Vagina (tissue), 2 donors: ENCODE results near the gene IZUMO4. TPM values are rescaled to one million over a fixed set of nuclear protein-coding genes. Genes with fewer than 3 reads are reported as not detected.

Source experiments
- DNase-seq, 2 donors: peaks; one replicate each; pipeline ENCODE4 v3.0.0-alpha.2; 2017; ENCODE audit errors: extremely low spot score in 2 of 2
- H3K27ac ChIP-seq: fragments of 200-600 bp; sonication (generic); one replicate; pipeline ENCODE4 v1.5.1; 2019
- H3K27me3 ChIP-seq: fragments of 200-600 bp; sonication (generic); one replicate; pipeline ENCODE4 v1.5.1; 2019
- H3K36me3 ChIP-seq, 2 donors: fragments of 200-600 bp; sonication (generic); one replicate each; pipeline ENCODE4 v1.5.1; 2017 to 2019
- H3K4me1 ChIP-seq: fragments of 200-600 bp; sonication (generic); one replicate; pipeline ENCODE4 v1.5.1; 2019
- H3K4me3 ChIP-seq, 2 donors: fragments of 200-600 bp; sonication (generic); 1 replicate in 1 of 2; 2 replicates in 1 of 2; pipeline ENCODE4 v1.5.1; 2016 to 2019
- H3K9me3 ChIP-seq: fragments of 200-600 bp; sonication (generic); one replicate; pipeline ENCODE4 v1.5.1; 2019
- POLR2A ChIP-seq, 2 donors: fragments of 450-650 bp; IDR thresholded peaks; one replicate each; pipeline ENCODE4 v1.6.1; 2017; ENCODE audit warnings: antibody characterized with exemption in 2 of 2, mild to moderate bottlenecking in 2 of 2, moderate library complexity in 2 of 2
- POLR2AphosphoS5 ChIP-seq, 2 donors: sonication (generic); formaldehyde crosslinking; IDR thresholded peaks; one replicate each; pipeline ENCODE4 v1.9.0; 2017; ENCODE audit warnings: antibody characterized with exemption in 2 of 2, mild to moderate bottlenecking in 2 of 2, low read depth in 1 of 2; ENCODE audit not compliant: insufficient read depth in 1 of 2
- intact Hi-C: fragments of 100-400 bp; cut with DNase I; formaldehyde crosslinking; loops from one replicate; pipeline ENCODE4 v1.15.1; 2023
- total RNA-seq: library from RNA; depleted of rRNA; stranded (reverse); fragments of >200 nt; gene quantifications from one replicate; pipeline ENCODE4 v1.2.3, GENCODE V29; 2016
- TF ChIP-seq, protein P1 (sequence below), 3 experiments: fragments of 450-650 bp in 2 of 3; fragments of 200-600 bp in 1 of 3; sonication (generic) in 1 of 3; IDR thresholded peaks; one replicate each; pipeline ENCODE4 v1.5.1; 2017 to 2019; ENCODE audit warnings: antibody characterized with exemption in 3 of 3, mild to moderate bottlenecking in 2 of 3, moderate library complexity in 2 of 3

Gene IZUMO4
- total RNA-seq, 1 donor from 2014 or later: 7.9 TPM

GRCh38 chr19:2072757-2073551 lies 23.8 kb upstream of the IZUMO4 start:
- no peak for DNase-seq
- Histone ChIP-seq H3K4me3 (no peak overlapping the region), H3K4me1 (peaks cover 19% of the 10 kb centered on the region), H3K36me3 (peaks cover 0 to 63% of the 10 kb centered on the region in 2 donors), H3K27ac (no peak overlapping the region), H3K9me3 (no peaks in the 10 kb centered on the region), H3K27me3 (no peaks in the 10 kb centered on the region)
- TF ChIP-seq, protein P1, sequence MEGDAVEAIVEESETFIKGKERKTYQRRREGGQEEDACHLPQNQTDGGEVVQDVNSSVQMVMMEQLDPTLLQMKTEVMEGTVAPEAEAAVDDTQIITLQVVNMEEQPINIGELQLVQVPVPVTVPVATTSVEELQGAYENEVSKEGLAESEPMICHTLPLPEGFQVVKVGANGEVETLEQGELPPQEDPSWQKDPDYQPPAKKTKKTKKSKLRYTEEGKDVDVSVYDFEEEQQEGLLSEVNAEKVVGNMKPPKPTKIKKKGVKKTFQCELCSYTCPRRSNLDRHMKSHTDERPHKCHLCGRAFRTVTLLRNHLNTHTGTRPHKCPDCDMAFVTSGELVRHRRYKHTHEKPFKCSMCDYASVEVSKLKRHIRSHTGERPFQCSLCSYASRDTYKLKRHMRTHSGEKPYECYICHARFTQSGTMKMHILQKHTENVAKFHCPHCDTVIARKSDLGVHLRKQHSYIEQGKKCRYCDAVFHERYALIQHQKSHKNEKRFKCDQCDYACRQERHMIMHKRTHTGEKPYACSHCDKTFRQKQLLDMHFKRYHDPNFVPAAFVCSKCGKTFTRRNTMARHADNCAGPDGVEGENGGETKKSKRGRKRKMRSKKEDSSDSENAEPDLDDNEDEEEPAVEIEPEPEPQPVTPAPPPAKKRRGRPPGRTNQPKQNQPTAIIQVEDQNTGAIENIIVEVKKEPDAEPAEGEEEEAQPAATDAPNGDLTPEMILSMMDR (IDR thresholded peaks at IDR 0.05): no peak
- TF ChIP-seq POLR2AphosphoS5 (IDR thresholded peaks at IDR 0.05; ENCODE audit: insufficient read depth in 1 of 2, low read depth in 1 of 2) (no peak), POLR2A (IDR thresholded peaks at IDR 0.05) (no peak)
- intact Hi-C loops: loop anchor here (5.0 kb wide), 1 partner anchor 146 kb away; no protein-coding TSS in a partner anchor

DNA sequence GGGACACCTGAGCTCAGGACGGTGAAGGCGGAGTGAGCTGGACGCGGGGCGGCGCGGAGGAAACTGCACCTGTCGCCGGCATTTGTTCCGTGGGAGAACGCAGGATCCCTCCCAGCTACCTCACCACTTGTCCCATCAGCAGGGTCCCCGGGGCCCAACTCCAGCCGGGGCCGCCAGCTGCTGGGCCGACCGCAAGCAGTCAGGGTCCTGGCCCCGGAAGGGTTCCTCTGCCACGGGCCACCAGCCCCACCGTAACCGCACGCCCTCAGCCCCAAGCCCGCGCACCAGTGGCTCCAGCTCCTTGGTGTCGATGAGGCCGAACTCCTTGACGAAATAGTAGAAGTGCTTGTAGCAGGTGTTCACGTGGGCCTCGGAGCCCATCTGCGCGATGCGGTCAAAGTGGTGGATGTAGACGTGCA lies 20.2 kb upstream of the IZUMO4 start:
- H3K9me3 ChIP-seq: no peaks in the 10 kb centered on the region
- peaks cover 0 to 67% of the 10 kb centered on the region in 2 donors for H3K36me3 ChIP-seq
- TF ChIP-seq POLR2AphosphoS5 (IDR thresholded peaks at IDR 0.05; ENCODE audit: insufficient read depth in 1 of 2, low read depth in 1 of 2) (no peak), POLR2A (IDR thresholded peaks at IDR 0.05) (no peak)
- TF ChIP-seq, protein P1 (IDR thresholded peaks at IDR 0.05): no peak
- H3K4me1 ChIP-seq: peaks cover 17% of the 10 kb centered on the region
- no peak overlapping the region for H3K4me3 ChIP-seq
- no peak overlapping the region for H3K27ac ChIP-seq
- DNase-seq: no peak
- H3K27me3 ChIP-seq: no peaks in the 10 kb centered on the region
- intact Hi-C loops: no loop called here

DNA sequence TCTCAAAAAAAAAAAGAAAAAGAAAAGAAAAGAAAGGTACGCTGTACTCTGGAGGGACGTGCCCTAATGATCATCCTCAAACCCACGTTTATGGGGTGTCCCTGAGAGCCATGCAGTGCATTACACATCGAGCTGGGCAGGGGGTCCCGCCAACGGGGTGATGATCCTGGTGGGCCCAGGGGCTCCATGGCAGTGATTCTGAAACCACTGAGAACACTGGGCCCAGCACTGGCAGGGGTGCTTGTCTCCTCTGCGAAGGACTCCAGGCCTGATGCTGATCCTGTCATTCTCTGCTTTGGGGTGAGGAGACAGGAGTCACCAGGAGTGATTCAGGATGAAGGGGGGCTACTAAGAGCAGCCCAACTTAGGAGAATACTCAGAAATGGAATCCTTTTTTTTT lies 19.3 kb upstream of the IZUMO4 start:
- no peak overlapping the region for H3K27ac ChIP-seq
- no peaks in the 10 kb centered on the region for H3K9me3 ChIP-seq
- peaks cover 0 to 59% of the 10 kb centered on the region in 2 donors for H3K36me3 ChIP-seq
- intact Hi-C loops: no loop called here
- peaks cover 24% of the 10 kb centered on the region for H3K4me1 ChIP-seq
- no peak overlapping the region for H3K4me3 ChIP-seq
- no peak for DNase-seq
- no peaks in the 10 kb centered on the region for H3K27me3 ChIP-seq
- TF ChIP-seq POLR2A (IDR thresholded peaks at IDR 0.05) (no peak), POLR2AphosphoS5 (IDR thresholded peaks at IDR 0.05; ENCODE audit: insufficient read depth in 1 of 2, low read depth in 1 of 2) (no peak)

DNA sequence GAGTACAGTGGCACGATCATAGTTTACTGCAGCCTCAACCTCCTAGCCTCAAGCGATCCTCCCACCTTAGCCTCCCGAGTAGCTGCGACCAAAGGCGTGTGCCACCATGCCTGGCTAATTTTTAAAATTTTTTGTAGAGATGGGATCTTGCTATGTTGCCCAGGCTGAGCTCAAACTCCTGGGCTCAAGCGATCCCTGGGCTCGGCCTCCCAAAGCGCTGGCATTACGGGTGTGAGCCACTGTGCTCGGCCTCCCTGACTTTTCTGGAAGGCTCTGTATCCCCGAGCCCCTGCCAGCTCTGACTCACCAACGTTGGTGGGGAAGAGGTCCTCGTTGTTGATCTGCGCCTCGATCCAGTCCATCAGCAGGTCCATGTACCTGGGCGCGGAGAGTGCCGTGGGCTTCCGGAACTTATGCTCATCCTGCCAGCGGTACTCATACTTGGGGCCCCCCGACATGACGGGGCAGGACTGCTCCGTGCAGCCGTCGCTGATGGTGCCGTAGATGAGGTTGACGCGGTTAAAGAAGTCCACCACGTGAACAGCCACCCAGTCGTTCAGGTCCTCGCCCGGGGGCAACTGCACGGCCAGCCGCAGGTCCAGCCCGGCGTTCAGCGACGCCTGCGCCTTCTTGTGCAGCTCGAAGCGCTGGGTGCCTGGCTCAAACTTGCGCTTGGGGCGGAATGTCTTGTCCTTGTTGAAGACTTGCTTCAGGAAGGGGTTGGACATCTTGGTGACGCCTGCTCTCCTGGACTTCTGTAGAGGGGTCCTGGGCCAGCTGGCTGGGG lies 18.7 kb upstream of the IZUMO4 start:
- H3K9me3 ChIP-seq: no peaks in the 10 kb centered on the region
- intact Hi-C loops: no loop called here
- H3K36me3 ChIP-seq: peaks cover 0 to 52% of the 10 kb centered on the region in 2 donors
- H3K4me3 ChIP-seq: no peak overlapping the region
- TF ChIP-seq, protein P1 (IDR thresholded peaks at IDR 0.05): no peak
- TF ChIP-seq POLR2A (IDR thresholded peaks at IDR 0.05) (no peak), POLR2AphosphoS5 (IDR thresholded peaks at IDR 0.05; ENCODE audit: insufficient read depth in 1 of 2, low read depth in 1 of 2) (no peak)
- H3K27ac ChIP-seq: no peak overlapping the region
- H3K4me1 ChIP-seq: peaks cover 29% of the 10 kb centered on the region
- no peaks in the 10 kb centered on the region for H3K27me3 ChIP-seq
- DNase-seq: no peak

DNA sequence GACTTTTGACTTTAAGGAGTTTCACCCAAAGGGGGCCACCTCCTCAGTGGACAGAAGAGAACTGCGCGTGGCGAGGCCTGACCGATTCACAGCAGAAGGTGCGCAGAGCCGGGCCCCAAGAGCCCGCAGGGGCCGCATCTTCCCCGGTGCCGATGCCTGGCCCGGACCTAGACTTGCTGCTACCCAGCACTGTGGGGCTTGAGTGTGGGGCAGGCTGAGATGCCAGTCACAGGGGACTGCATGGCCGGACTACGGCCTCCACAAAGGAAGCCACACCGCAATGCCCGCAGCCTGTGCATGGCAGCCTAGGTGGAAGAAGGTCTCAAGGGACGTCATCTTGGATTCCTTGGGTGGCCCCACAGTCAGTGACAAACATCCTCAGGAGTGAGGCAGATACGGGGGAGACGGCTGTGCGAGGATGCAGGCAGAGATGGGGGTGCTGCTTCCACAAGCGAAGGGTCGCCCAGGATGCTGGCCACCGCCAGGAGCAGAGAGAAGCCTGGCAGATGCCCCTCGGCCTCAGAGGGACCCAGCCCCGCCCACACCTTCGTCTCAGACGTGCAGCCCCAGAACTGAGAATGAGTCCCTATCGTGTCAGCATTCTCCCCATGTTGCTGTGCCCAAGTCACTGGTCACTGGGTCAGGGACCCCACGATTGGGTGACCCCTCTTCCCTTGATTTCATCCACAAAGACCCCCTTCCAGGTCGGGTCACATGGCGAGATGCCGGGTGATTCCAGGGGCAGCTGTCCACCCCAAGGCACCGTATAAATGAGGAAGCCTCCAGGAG lies 17.4 kb upstream of the IZUMO4 start:
- TF ChIP-seq POLR2A (IDR thresholded peaks at IDR 0.05): no peak
- TF ChIP-seq POLR2AphosphoS5 (IDR thresholded peaks at IDR 0.05; ENCODE audit: insufficient read depth in 1 of 2, low read depth in 1 of 2): no peak
- TF ChIP-seq, protein P1 (IDR thresholded peaks at IDR 0.05): no peak
- Histone ChIP-seq H3K9me3 (no peaks in the 10 kb centered on the region), H3K27ac (no peak overlapping the region), H3K27me3 (no peaks in the 10 kb centered on the region), H3K4me1 (peaks cover 42% of the 10 kb centered on the region), H3K4me3 (no peak overlapping the region), H3K36me3 (peaks cover 0 to 53% of the 10 kb centered on the region in 2 donors)
- intact Hi-C loops: no loop called here
- DNase-seq: no peak
